HG03571 (cell line): Measurements from ENCODE around the gene ALDH5A1.

Source experiments
- ATAC-seq: cut with Tn5 transposase; IDR thresholded peaks from one replicate; pipeline ENCODE4 v1.9.1; 2021; ENCODE audit not compliant: unreplicated experiment

The ALDH5A1 gene

GRCh38 chr6:24522228-24523176 is 27.7 kb downstream of the ALDH5A1 start:
- no peak for ATAC-seq

GRCh38 chr6:24524329-24524728 is 29.6 kb downstream of the ALDH5A1 start:
- no peak for ATAC-seq

GRCh38 chr6:24524805-24525204 is 30.0 kb downstream of the ALDH5A1 start:
- no peak for ATAC-seq

- ATAC-seq = no peak
Observed at GRCh38 chr6:24529985-24530384, 35.2 kb downstream of the ALDH5A1 start.

GRCh38 chr6:24534329-24534728 is 39.6 kb downstream of the ALDH5A1 start:
- no peak for ATAC-seq

GRCh38 chr6:24535210-24535609 is 40.4 kb downstream of the ALDH5A1 start:
- no peak for ATAC-seq

GRCh38 chr6:24536466-24536865 is 41.7 kb downstream of the ALDH5A1 start:
- ATAC-seq = no peak

GRCh38 chr6:24537082-24537699 is 42.4 kb downstream of the ALDH5A1 start:
- ATAC-seq = no peak

- no peak for ATAC-seq
Observed at GRCh38 chr6:24537771-24538385, 43.1 kb downstream of the ALDH5A1 start.

GRCh38 chr6:24539416-24539815 is 44.6 kb downstream of the ALDH5A1 start:
- no peak for ATAC-seq

GRCh38 chr6:24540197-24540596 is 45.4 kb downstream of the ALDH5A1 start:
- no peak for ATAC-seq

- ATAC-seq = no peak
Observed at GRCh38 chr6:24543683-24544082, 48.9 kb downstream of the ALDH5A1 start.

GRCh38 chr6:24545183-24545582 is 50.4 kb downstream of the ALDH5A1 start:
- no peak for ATAC-seq

- no peak for ATAC-seq
Observed at GRCh38 chr6:24545691-24546090, 50.9 kb downstream of the ALDH5A1 start.

GRCh38 chr6:24546439-24546838 is 51.7 kb downstream of the ALDH5A1 start:
- ATAC-seq = no peak

- no peak for ATAC-seq
Observed at GRCh38 chr6:24547243-24547642, 52.5 kb downstream of the ALDH5A1 start.

- ATAC-seq = no peak
Observed at GRCh38 chr6:24549158-24549557, 54.4 kb downstream of the ALDH5A1 start.

- no peak for ATAC-seq
Observed at GRCh38 chr6:24549674-24550353, 55.0 kb downstream of the ALDH5A1 start.

- no peak for ATAC-seq
Observed at GRCh38 chr6:24551139-24551538, 56.4 kb downstream of the ALDH5A1 start.

- ATAC-seq = no peak
Observed at GRCh38 chr6:24554474-24554873, 59.7 kb downstream of the ALDH5A1 start.

GRCh38 chr6:24558516-24558915 is 63.7 kb downstream of the ALDH5A1 start:
- no peak for ATAC-seq
